Heart left ventricle (tissue), 16 donors: ENCODE data around the gene NUMB. TPM values are rescaled to one million over a fixed set of nuclear protein-coding genes. Genes with fewer than 3 reads are reported as not detected.

Source experiments
- ATAC-seq, 4 donors: fragments of 200-7000 bp; cut with Tn5 transposase; one replicate each; pipeline ENCODE4 v1.9.1; 2020 to 2022; ENCODE audit warnings: moderate library complexity in 4 of 4, mild to moderate bottlenecking in 3 of 4, moderate number of reproducible peaks in 1 of 4
- DNase-seq, 5 donors: peaks; one replicate each; pipeline ENCODE4 v3.0.0-alpha.2; 2020
- H3K27ac ChIP-seq, 12 donors: fragments of 200-600 bp; sonication (generic) in 4 of 12; one replicate each; pipeline versions ENCODE4 v1.5.0 to v1.8.0; 2016 to 2022; ENCODE audit warnings: mild to moderate bottlenecking in 2 of 12
- H3K27me3 ChIP-seq, 9 donors: fragments of 200-600 bp; sonication (generic) in 2 of 9; one replicate each; pipeline versions ENCODE4 v1.5.1 to v1.8.0; 2016 to 2022; ENCODE audit warnings: mild to moderate bottlenecking in 3 of 9
- H3K36me3 ChIP-seq, 9 donors: fragments of 200-600 bp; sonication (generic) in 2 of 9; one replicate each; pipeline versions ENCODE4 v1.5.0 to v1.8.0; 2018 to 2022; ENCODE audit warnings: mild to moderate bottlenecking in 2 of 9
- H3K4me1 ChIP-seq, 12 donors: fragments of 200-600 bp; sonication (generic) in 4 of 12; one replicate each; pipeline versions ENCODE4 v1.5.0 to v1.8.0; 2016 to 2022; ENCODE audit warnings: mild to moderate bottlenecking in 3 of 12
- H3K4me3 ChIP-seq, 12 donors: fragments of 200-600 bp; sonication (generic) in 4 of 12; one replicate each; pipeline versions ENCODE4 v1.5.0 to v1.8.0; 2017 to 2022; ENCODE audit warnings: mild to moderate bottlenecking in 9 of 12, moderate library complexity in 4 of 12
- H3K9me3 ChIP-seq, 12 donors: fragments of 200-600 bp; sonication (generic) in 4 of 12; one replicate each; pipeline versions ENCODE4 v1.5.0 to v1.8.0; 2016 to 2022; ENCODE audit warnings: mild to moderate bottlenecking in 1 of 12
- POLR2A ChIP-seq, 2 donors: fragments of 450-650 bp; IDR thresholded peaks; one replicate each; pipeline ENCODE4 v1.6.1; 2017; ENCODE audit warnings: antibody characterized with exemption in 2 of 2, mild to moderate bottlenecking in 2 of 2, moderate library complexity in 2 of 2
- WGBS, 4 donors: extraction: QIAGEN DNeasy Blood & Tissue Kit in 2 of 4; methylation state at CpG; one replicate each; pipeline versions ENCODE4 v1.1.5 to v1.1.7; 2013 to 2018; 5-methylcytosine and 5-hydroxymethylcytosine counted together
- intact Hi-C, 10 donors: fragments of 100-400 bp; cut with DNase I; formaldehyde crosslinking; loops; one replicate each; pipeline versions ENCODE4 v1.11.1 to v1.14.2; 2022
- polyA plus RNA-seq, 2 donors: library from polyadenylated mRNA; stranded (reverse); fragments of 200-250 nt; gene quantifications; one replicate each; pipeline ENCODE4 v1.2.3, GENCODE V29; 2013
- total RNA-seq, 9 donors: library from RNA; depleted of rRNA in 2 of 9; stranded (reverse); fragments of >200 nt in 2 of 9; fragmentation: NEBNext Ultra II Directional in 3 of 9; extraction: Animal tissue kit (Norgen Biotek cat#: 25700) in 3 of 9; gene quantifications; one replicate each; pipeline versions ENCODE4 v1.1.0 to v1.2.4, GENCODE V29; 2016 to 2023
- TF ChIP-seq, protein P1 (sequence below), 12 donors: fragments of 200-600 bp; sonication (generic) in 4 of 12; IDR thresholded peaks; one replicate each; pipeline versions ENCODE4 v1.5.0 to v1.8.0; 2018 to 2022; ENCODE audit warnings: antibody characterized with exemption in 12 of 12, mild to moderate bottlenecking in 5 of 12
- donor health status: ischemic (EF 13 %, LVEDD 7.1; RV severe dilation, severe dysfunction).
- donor health status: healthy with polysubstance abuse.
- donor health status: DM: no; HTN: yes; CAD: no.
- donor health status: DM: no; HTN: no; CAD: no.
- donor health status: ischemic (EF 25% LVEDD 6.9; RV normal size, moderate dysfunction).
- donor health status: ischemic (EF 25% LVEDD 5.7; RV mildly dilated, moderate dysfunction).
- donor health status: healthy.
- donor health status: DM: yes; HTN: yes; CAD: no.
- donor health status: ischemic (EF 35%, LVEDD 5.7; RV mildly dilated, moderate dysfunction).
- donor health status: nonischemic (EF 11% LVEDD 7.7; RV severe dilation, severe dysfunction).
- donor health status: DM: yes; HTN: yes; CAD: no.
- donor health status: PGD.
- donor health status: ischemic (EF 29% LVEDD 5.4; RV normal size, mild dysfunction).
- donor health status: nonischemic (EF 23%, LVEDD 6.1; RV moderate dilation, normal function).

NUMB gene
- total and polyA plus RNA-seq, 11 donors, result 18.2 to 59.1 (median 34.9) TPM

GRCh38 chr14:73287071-73287470, 171.3 kb downstream of the NUMB start:
- 87 to 91% (median 88%) methylated on average over 5 of the region's 5 CpGs for WGBS, 4 donors
- intact Hi-C loops, result loop anchor here in 3 of 10 donors (10.0 kb wide), 1 partner anchor 112 kb away; no protein-coding TSS in a partner anchor
- no peak overlapping the region for H3K27ac ChIP-seq
- no peak overlapping the region for H3K4me3 ChIP-seq
- DNase-seq (no peak), ATAC-seq (no peak)
- no peaks in the 10 kb centered on the region for H3K9me3 ChIP-seq
- H3K4me1 ChIP-seq, result peaks cover 0 to 8% (median 0%) of the 10 kb centered on the region in 12 donors
- no peak for TF ChIP-seq POLR2A (IDR thresholded peaks at IDR 0.05)
- TF ChIP-seq, protein P1, sequence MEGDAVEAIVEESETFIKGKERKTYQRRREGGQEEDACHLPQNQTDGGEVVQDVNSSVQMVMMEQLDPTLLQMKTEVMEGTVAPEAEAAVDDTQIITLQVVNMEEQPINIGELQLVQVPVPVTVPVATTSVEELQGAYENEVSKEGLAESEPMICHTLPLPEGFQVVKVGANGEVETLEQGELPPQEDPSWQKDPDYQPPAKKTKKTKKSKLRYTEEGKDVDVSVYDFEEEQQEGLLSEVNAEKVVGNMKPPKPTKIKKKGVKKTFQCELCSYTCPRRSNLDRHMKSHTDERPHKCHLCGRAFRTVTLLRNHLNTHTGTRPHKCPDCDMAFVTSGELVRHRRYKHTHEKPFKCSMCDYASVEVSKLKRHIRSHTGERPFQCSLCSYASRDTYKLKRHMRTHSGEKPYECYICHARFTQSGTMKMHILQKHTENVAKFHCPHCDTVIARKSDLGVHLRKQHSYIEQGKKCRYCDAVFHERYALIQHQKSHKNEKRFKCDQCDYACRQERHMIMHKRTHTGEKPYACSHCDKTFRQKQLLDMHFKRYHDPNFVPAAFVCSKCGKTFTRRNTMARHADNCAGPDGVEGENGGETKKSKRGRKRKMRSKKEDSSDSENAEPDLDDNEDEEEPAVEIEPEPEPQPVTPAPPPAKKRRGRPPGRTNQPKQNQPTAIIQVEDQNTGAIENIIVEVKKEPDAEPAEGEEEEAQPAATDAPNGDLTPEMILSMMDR (IDR thresholded peaks at IDR 0.05), result no peak
- no peaks in the 10 kb centered on the region for H3K27me3 ChIP-seq
- peaks cover 0 to 90% (median 72%) of the 10 kb centered on the region in 9 donors for H3K36me3 ChIP-seq

DNA sequence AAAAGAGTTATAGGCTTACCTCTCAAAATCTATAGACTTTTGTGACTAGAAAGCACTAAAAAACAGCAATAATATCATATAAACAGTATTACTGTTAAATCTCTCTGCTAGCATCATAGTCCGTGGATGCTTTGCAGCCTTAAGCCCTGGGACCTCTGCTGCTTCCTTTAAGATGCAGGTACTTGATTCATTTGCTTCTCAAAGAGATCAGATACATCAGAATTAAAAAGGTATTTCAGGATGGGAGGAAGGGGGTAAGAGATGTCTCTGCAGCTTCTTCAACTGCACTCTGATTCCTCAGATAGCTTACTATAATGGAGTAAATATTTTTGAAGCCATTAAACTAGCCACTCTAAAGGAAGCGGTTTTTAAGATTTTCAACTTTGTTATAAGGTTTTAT, 171.7 kb downstream of the NUMB start:
- Histone ChIP-seq H3K9me3 (no peaks in the 10 kb centered on the region), H3K4me3 (no peak overlapping the region), H3K27ac (no peak overlapping the region), H3K27me3 (no peaks in the 10 kb centered on the region), H3K36me3 (peaks cover 0 to 90% (median 72%) of the 10 kb centered on the region in 9 donors), H3K4me1 (peaks cover 0 to 8% (median 0%) of the 10 kb centered on the region in 12 donors)
- DNase-seq (no peak), ATAC-seq (no peak)
- TF ChIP-seq, protein P1 (IDR thresholded peaks at IDR 0.05), result no peak
- TF ChIP-seq POLR2A (IDR thresholded peaks at IDR 0.05), result no peak
- intact Hi-C loops, result loop anchor here in 3 of 10 donors (10.0 kb wide), 1 partner anchor 112 kb away; no protein-coding TSS in a partner anchor
- 92 to 97% (median 96%) methylated on average over 2 of the region's 2 CpGs for WGBS, 4 donors

- H3K36me3 ChIP-seq, result peaks cover 0 to 90% (median 73%) of the 10 kb centered on the region in 9 donors
- peaks cover 0 to 8% (median 0%) of the 10 kb centered on the region in 12 donors for H3K4me1 ChIP-seq
- TF ChIP-seq POLR2A (IDR thresholded peaks at IDR 0.05), result no peak
- TF ChIP-seq, protein P1 (IDR thresholded peaks at IDR 0.05), result no peak
- DNase-seq, result no peak
- intact Hi-C loops, result loop anchor here in 3 of 10 donors (10.0 kb wide), 1 partner anchor 111 kb away; no protein-coding TSS in a partner anchor
- no peaks in the 10 kb centered on the region for H3K27me3 ChIP-seq
- 83 to 94% (median 92%) methylated on average over 1 of the region's 1 CpG for WGBS, 4 donors
- no peak overlapping the region for H3K4me3 ChIP-seq
- ATAC-seq, result no peak
- H3K27ac ChIP-seq, result no peak overlapping the region
- no peaks in the 10 kb centered on the region for H3K9me3 ChIP-seq
Observed at GRCh38 chr14:73285979-73286378, 172.4 kb downstream of the NUMB start.

DNA sequence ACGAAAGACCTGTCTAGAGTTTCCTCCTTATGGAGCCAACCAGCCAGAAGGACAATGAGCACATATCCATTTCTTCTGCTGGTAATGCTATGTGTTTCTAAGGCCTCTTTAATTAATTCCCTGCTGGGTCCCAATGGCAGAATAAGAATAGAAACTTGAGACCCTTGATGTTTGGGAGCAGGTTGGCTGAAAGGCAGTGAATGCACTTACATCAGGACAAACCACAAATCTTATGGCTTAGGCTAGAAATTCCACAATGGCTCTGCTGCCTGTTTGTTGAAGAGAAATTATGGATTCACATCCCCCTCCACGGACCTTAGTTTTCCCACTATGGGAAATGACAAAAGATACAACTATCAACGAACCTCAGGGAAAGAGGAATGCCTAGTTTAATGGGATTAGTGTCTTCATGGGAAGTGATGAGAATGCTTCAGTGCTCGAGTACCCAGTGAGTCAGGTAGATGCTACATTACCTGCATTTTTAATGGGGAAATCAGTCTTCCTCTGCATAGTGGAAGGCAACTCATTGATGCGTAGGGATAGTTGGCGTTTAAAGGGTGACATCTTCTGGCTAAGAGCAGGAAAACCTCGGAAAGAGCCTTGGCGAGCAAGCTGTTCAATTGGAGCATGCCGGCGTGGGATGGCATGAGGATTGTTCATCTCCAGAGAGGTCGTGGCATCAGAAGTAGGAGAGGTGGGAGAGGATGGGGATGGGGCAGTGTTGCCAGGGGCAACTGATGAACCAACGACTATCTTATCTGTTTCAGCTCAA, 174.6 kb downstream of the NUMB start:
- DNase-seq, result no peak
- Histone ChIP-seq H3K27ac (no peak overlapping the region), H3K9me3 (no peaks in the 10 kb centered on the region), H3K27me3 (no peaks in the 10 kb centered on the region), H3K4me1 (no peaks in the 10 kb centered on the region), H3K4me3 (no peak overlapping the region), H3K36me3 (peaks cover 0 to 95% (median 90%) of the 10 kb centered on the region in 9 donors)
- no peak for ATAC-seq
- WGBS, 4 donors, result 64 to 71% (median 70%) methylated on average over 12 of the region's 12 CpGs
- TF ChIP-seq POLR2A (IDR thresholded peaks at IDR 0.05), result no peak
- TF ChIP-seq, protein P1 (IDR thresholded peaks at IDR 0.05), result peak in 6 of 12 donors; percentile 8 to 28 (median 20)
- intact Hi-C loops, result loop anchor here in 3 of 10 donors (10.0 kb wide), 1 partner anchor 109 kb away; no protein-coding TSS in a partner anchor
